22Rv1 (cell line): ENCODE results near the gene TYRO3.

Experiments used
- H3K27ac ChIP-seq: fragments of 450-650 bp; 2 replicates; pipeline ENCODE4 v1.5.1; 2017
- ZFX ChIP-seq: fragments of 450-650 bp; IDR thresholded peaks from 2 replicates; pipeline ENCODE4 v1.6.1; 2017; ENCODE audit warnings: antibody characterized with exemption, borderline replicate concordance
- TF ChIP-seq, protein P1 (sequence below): fragments of 450-650 bp; IDR thresholded peaks from 2 replicates; pipeline ENCODE4 v1.5.1; 2017; ENCODE audit warnings: mild to moderate bottlenecking

TYRO3 gene

DNA sequence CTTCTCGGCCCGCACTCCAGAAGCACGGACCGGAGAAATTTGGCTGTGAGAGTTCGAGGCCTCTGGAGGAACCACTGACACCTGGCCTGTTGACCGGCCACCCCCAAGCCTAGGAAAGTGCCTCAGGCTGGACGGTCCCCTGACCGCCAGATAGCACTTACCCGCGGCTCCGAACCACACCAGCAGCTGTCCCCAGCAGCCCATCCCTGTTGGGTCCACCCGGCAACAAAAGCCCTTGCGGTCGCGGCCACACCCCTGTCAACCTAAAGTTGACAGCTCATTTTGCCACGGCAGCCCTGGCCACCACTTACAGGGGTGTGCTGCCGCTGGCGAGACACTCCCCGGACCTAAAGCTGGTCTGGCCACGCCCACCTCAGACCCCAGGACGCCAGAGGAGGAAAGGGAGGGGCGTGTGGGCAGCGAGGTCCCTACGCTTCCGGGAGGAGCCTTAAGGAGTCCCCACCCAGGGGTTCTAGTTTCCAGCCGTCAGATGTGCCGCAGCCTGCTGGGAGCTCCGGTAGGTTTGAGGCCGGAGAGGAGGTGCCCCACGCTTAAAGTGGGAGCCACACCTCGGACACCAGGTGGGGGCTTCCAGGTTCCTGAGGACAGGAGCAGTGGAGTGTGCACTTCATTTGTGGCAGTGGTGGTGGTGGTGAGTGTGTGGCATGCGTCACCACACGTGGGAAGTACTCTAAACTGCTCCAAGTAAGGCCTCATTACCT, 45.3 kb upstream of the TYRO3 start, which contains the start of gene LTK:
TSS of gene LTK (minus strand) at position 322 of the 722 bp plus-strand sequence. CDS start at position 204, 118 bp downstream.
- H3K27ac ChIP-seq: no peak within 1 kb of the TSS
- no peak for TF ChIP-seq ZFX
- TF ChIP-seq, protein P1, sequence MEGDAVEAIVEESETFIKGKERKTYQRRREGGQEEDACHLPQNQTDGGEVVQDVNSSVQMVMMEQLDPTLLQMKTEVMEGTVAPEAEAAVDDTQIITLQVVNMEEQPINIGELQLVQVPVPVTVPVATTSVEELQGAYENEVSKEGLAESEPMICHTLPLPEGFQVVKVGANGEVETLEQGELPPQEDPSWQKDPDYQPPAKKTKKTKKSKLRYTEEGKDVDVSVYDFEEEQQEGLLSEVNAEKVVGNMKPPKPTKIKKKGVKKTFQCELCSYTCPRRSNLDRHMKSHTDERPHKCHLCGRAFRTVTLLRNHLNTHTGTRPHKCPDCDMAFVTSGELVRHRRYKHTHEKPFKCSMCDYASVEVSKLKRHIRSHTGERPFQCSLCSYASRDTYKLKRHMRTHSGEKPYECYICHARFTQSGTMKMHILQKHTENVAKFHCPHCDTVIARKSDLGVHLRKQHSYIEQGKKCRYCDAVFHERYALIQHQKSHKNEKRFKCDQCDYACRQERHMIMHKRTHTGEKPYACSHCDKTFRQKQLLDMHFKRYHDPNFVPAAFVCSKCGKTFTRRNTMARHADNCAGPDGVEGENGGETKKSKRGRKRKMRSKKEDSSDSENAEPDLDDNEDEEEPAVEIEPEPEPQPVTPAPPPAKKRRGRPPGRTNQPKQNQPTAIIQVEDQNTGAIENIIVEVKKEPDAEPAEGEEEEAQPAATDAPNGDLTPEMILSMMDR: no peak

DNA sequence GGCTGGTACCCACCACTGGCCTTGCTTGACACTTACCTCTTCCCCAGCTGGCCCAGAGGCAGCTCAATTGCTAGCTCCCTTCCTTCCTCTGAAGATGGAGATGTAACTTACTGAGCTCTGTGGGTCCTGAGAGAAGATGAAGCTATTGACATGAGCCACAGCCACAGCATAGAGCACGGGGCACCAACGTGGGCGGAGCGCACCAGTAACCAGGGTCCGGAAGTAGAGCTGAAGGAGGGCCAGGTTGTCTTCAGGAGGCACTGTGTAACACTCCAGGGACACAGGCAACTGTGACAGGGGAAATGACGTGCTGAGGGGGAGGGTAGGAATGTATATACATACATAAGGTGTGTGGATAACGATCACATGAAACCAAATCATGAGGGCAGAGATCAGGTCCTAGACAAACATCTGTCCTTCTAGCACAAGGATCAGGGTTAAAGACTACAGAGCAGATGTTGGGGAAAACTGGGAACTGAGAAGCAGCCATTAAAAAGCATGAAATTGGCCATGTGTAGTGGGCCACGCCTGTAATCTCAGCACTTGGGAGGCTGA, 41.0 kb upstream of the TYRO3 start:
- TF ChIP-seq, protein P1: no peak
- no peak for TF ChIP-seq ZFX
- no peak overlapping the region for H3K27ac ChIP-seq

DNA sequence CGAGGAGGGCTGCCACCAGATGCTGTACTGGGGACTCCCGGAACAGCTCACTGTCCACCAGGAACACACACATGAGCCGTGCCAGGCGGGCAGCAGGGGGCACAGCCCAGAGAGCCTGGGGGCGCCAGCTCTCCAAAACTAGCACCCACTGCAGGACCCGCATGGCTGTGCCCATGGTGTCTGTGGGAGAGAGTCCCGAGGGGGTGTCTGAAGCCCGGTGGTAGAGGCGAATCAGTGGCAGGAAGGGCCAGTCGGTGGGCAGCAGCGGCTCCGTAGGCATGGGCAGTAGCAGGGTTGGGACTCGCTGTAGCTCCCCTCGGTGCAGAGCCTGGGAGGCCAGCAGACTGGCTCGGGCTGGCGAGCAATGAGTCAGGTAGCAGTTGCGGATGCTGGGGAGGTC, 38.4 kb upstream of the TYRO3 start:
- no peak overlapping the region for H3K27ac ChIP-seq
- TF ChIP-seq, protein P1: no peak
- TF ChIP-seq ZFX: no peak

DNA sequence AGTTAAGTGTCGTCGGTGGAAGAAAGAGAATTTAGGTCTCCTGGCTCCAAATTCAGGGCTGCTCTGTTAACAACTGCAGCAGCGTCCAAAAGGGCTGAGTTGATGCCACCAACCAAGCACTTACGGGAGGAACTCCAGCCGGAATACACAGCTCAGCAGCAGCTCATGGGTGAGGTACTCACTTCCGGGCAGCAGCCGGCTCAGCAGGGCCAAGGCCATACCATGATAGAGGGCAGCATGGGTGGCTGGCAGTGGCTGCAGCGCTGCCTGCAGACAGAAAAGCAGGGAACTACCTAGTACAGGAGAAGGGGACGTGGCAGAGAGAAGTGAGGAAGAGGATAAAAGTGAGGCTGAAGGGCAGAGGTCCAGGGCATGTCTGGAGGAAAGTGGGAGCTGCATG, 37.4 kb upstream of the TYRO3 start:
- no peak for TF ChIP-seq ZFX
- TF ChIP-seq, protein P1: no peak
- no peak overlapping the region for H3K27ac ChIP-seq

DNA sequence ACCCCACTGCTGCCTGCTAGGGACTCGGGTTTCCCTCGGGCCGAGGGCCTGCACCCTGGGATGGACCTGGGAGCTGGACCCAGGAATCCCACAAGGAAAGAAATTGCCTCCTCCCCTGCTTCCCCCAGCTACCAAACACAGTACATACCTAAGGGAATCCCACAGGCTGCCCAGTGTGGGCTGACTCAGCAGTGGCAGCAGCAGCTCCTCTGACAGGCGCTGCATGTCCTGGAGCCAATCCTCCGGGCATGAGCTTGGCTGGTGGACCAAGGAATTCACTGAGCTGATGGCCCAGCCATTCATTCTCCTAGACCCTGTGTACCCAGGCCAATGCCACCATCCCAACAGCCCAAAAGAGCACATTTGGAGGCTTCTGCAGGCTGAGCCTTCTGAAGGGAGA, 35.9 kb upstream of the TYRO3 start:
- no peak for TF ChIP-seq ZFX
- TF ChIP-seq, protein P1: no peak
- H3K27ac ChIP-seq: no peak overlapping the region

DNA sequence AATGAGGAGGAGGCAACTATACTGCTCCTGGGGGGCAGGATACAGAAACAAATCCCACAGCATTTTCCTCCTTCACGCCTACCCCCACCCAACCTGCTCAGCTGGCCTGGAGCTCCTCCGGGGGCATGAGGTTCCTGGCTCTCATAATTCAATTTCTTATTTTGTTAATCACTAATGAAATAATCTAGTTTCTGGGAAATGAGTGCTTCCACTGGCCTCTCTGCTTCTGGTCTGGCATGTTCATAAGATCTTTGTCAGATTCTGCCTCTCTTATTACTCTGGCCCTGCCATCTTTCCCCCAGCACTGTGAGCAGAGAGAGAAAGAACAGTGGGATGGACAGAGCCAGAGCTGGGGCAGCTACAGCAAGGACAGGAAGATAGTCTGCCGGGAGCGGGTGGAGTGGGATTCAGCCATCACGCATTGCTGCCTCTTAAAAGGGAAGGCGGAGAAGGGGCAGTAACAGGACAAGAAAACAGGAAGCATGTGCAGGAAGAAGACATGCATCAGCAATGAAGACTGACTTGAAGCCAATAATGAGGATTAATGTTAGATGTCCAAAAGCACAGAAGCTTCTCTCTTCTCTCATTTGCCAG, 28.6 kb upstream of the TYRO3 start:
- no peak for TF ChIP-seq ZFX
- TF ChIP-seq, protein P1: no peak
- H3K27ac ChIP-seq: no peak overlapping the region

DNA sequence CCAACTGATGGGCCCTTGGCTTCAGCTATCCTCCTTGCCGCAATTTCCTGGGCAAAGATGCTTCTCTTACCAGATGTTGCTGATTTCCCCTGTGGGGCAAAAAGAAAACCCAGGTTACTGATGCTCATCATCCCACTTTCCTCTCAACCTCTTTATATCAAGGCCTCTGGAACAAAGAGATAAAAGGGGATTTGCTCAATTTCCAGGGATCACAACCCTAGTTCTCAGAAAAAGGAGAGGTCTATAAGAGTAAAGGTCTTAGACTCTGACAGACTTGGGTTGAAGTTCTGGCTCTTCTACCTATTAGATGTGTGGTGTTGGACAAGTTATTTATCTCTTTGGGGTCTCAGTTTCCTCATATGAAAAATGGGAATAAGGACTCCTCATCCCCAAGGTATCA, 23.5 kb upstream of the TYRO3 start:
- no peak for TF ChIP-seq ZFX
- TF ChIP-seq, protein P1: no peak
- no peak overlapping the region for H3K27ac ChIP-seq
